IPS DF 6.9 (cell line): ENCODE data around the gene CHST8.

Source experiments
- DNase-seq: peaks from one replicate; pipeline ENCODE4 v3.0.0-alpha.2; 2013; ENCODE audit warnings: low read depth, low spot score
- H3K27ac ChIP-seq: one replicate; pipeline ENCODE4 v1.5.1; 2013; ENCODE audit warnings: low read length, control low read depth
- H3K27me3 ChIP-seq: 2 replicates; pipeline ENCODE4 v1.6.1; 2013; ENCODE audit warnings: mild to moderate bottlenecking, low read length; ENCODE audit not compliant: control insufficient read depth, insufficient read depth
- H3K36me3 ChIP-seq: 2 replicates; pipeline ENCODE4 v1.6.1; 2013; ENCODE audit warnings: low read length; ENCODE audit not compliant: control insufficient read depth, insufficient read depth
- H3K4me1 ChIP-seq: 2 replicates; pipeline ENCODE4 v1.6.1; 2013; ENCODE audit warnings: low read length; ENCODE audit not compliant: control insufficient read depth, insufficient read depth
- H3K4me3 ChIP-seq: 2 replicates; pipeline ENCODE4 v1.5.1; 2013; ENCODE audit warnings: mild to moderate bottlenecking, low read length
- H3K9me3 ChIP-seq: 2 replicates; pipeline ENCODE4 v1.6.1; 2013; ENCODE audit warnings: low read length, inconsistent platforms; ENCODE audit not compliant: control insufficient read depth, insufficient read depth
- WGBS: extraction: QIAGEN DNeasy Blood & Tissue Kit; methylation state at CpG from one replicate; pipeline ENCODE4 v1.1.7; 2013; ENCODE audit warnings: mixed read lengths, missing lambda C conversion rate; ENCODE audit not compliant: insufficient read length, insufficient coverage; 5-methylcytosine and 5-hydroxymethylcytosine counted together

CHST8 gene

DNA sequence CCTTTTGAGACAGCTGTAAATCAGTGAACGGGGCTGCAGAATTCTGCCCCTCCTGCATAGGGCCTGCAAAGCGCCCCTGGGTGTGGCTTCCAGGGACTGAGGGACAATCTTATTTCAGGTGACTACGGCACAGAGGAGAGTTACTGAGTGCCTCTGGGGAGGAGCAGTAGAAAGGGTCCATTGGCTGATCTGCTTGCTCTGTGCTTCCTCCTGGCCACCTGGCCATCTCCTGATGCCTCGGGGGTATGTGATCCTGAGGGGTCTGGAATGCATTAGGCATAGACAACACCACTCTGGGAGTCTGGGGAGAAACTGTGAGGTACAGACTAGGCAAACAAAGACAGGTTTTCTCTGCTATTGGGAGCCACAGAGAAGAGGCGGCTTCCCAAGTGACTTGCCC lies 177.7 kb downstream of the CHST8 start:
- Histone ChIP-seq H3K27me3 (no peaks in the 10 kb centered on the region), H3K9me3 (no peaks in the 10 kb centered on the region), H3K27ac (no peak overlapping the region), H3K4me3 (no peak overlapping the region), H3K36me3 (peaks cover 19% of the 10 kb centered on the region; the same call in 1 of the 2 replicates), H3K4me1 (peaks cover 5% of the 10 kb centered on the region; the same call in 1 of the 2 replicates)
- no CpG with 5 or more reads among the region's 5 CpGs for WGBS
- DNase-seq: no peak

GRCh38 chr19:33800012-33800680 lies 178.4 kb downstream of the CHST8 start:
- WGBS: no CpG with 5 or more reads among the region's 16 CpGs
- no peak overlapping the region for H3K27ac ChIP-seq

DNA sequence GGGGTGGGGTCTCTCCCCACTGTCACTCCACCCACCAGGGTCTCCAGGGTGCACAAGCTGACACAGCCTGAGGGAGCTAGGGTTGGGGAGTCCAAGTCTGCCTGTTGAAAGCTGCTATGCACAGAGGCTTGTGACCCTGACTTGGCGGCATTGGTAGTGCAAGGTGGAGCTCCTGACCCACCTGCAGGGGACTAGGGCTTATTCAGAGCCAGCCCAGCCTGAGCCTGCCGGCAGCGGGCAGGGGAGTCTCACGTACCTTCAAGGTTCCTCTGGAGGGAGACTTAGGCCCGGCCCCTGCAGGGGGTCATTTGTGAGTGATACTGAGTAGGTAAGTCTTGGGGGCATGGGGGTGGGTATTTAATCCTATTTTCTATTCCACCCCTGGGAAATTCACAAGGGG lies 179.7 kb downstream of the CHST8 start:
- Histone ChIP-seq H3K27ac (no peak overlapping the region), H3K27me3 (no peaks in the 10 kb centered on the region), H3K36me3 (peaks cover 21% of the 10 kb centered on the region; the same call in 1 of the 2 replicates)

More at GRCh38 chr19:33800012-33800680, 178.4 kb downstream of the CHST8 start:
- H3K4me1 ChIP-seq: peaks cover 5% of the 10 kb centered on the region; the same call in 1 of the 2 replicates
- H3K9me3 ChIP-seq: no peaks in the 10 kb centered on the region
- no peak for DNase-seq
- peaks cover 19% of the 10 kb centered on the region; the same call in 1 of the 2 replicates for H3K36me3 ChIP-seq
- H3K27me3 ChIP-seq: no peaks in the 10 kb centered on the region
- H3K4me3 ChIP-seq: no peak overlapping the region

DNA sequence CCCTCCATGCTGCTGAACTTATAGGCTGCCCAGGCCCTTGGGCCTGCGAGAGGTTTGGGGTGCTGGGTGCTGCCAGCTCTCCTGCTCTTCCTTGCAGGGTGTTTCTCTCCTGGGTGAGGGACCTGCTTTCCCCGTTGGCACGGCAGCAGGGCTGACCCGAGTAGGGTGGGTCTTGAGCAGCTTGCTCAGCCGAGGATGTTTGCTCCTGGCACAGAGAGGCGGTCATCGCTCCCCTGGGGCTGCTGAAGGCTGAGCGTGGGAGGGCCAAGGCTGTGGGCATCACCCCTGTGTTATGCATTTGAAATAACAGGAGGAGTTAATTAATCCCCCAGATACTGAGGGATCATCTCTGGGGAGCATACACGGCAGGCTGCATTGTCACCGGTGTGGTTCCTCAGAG lies 180.2 kb downstream of the CHST8 start:
- H3K27ac ChIP-seq: no peak overlapping the region
- no peak overlapping the region for H3K4me3 ChIP-seq
- H3K4me1 ChIP-seq: peaks cover 5% of the 10 kb centered on the region; the same call in 1 of the 2 replicates
- no CpG with 5 or more reads among the region's 10 CpGs for WGBS
- H3K36me3 ChIP-seq: peaks cover 25% of the 10 kb centered on the region; the same call in 1 of the 2 replicates
- H3K9me3 ChIP-seq: no peaks in the 10 kb centered on the region
- no peaks in the 10 kb centered on the region for H3K27me3 ChIP-seq
- no peak for DNase-seq

More for the DNA sequence above, 179.7 kb downstream of the CHST8 start:
- Histone ChIP-seq H3K4me1 (peaks cover 5% of the 10 kb centered on the region; the same call in 1 of the 2 replicates), H3K4me3 (no peak overlapping the region), H3K9me3 (no peaks in the 10 kb centered on the region)
- WGBS: no CpG with 5 or more reads among the region's 5 CpGs
- no peak for DNase-seq

DNA sequence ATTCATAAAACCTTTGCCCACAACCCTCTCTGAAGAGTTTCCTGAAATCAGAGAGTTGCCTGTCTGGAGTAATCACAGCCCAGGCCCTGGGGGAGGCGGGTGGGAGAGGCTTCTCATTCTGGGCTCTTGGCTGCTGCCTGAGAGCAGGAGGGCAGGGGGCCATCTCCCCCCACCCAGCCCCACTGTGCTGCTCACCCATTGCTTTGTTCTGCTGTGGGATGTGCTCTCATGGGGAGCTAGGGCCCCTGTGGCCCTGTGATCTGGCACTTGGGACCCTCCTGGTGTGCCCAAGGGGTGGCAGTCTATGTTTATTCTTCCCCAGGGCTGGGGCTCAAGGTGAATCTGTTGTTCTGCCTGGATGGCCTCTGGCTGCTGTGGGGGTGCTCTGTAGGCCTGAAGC lies 181.0 kb downstream of the CHST8 start:
- H3K27ac ChIP-seq: no peak overlapping the region
- H3K4me3 ChIP-seq: no peak overlapping the region
- H3K36me3 ChIP-seq: peaks cover 25% of the 10 kb centered on the region; the same call in 1 of the 2 replicates
- no peak for DNase-seq
- no peaks in the 10 kb centered on the region for H3K9me3 ChIP-seq
- H3K4me1 ChIP-seq: peaks cover 5% of the 10 kb centered on the region; the same call in 1 of the 2 replicates
- no CpG with 5 or more reads among the region's 1 CpG for WGBS
- H3K27me3 ChIP-seq: no peaks in the 10 kb centered on the region

DNA sequence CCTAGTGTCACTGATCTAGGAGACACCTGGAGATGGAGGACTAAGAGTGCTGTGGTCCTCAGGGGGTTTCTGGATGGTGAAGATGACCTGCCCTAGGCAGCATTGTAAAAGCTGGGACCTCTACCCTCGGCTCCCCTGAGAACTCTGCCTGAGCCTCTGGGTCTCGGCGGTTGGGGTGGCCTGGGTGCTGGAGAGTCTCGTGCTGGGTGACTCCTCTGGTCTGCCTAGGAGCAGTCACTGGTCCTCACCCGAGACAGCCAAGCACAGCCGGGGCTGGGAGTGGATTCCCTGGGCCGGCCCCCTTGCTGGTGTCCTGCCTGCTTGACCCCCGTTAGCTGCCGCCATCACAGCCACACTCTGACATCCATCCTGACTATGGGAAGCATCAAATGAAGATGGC lies 181.6 kb downstream of the CHST8 start:
- Histone ChIP-seq H3K9me3 (no peaks in the 10 kb centered on the region), H3K4me3 (no peak overlapping the region), H3K27ac (no peak overlapping the region), H3K27me3 (no peaks in the 10 kb centered on the region), H3K4me1 (peaks cover 5% of the 10 kb centered on the region; the same call in 1 of the 2 replicates), H3K36me3 (peaks cover 27% of the 10 kb centered on the region; the same call in 1 of the 2 replicates)
- no CpG with 5 or more reads among the region's 9 CpGs for whole genome bisulfite sequencing
- no peak for DNase-seq

- WGBS: no CpG with 5 or more reads among the region's 10 CpGs
- Histone ChIP-seq H3K27me3 (no peaks in the 10 kb centered on the region), H3K27ac (no peak overlapping the region), H3K4me3 (no peak overlapping the region), H3K4me1 (peaks cover 5% of the 10 kb centered on the region; the same call in 1 of the 2 replicates), H3K9me3 (no peaks in the 10 kb centered on the region), H3K36me3 (peaks cover 27% of the 10 kb centered on the region; the same call in 1 of the 2 replicates)
- no peak for DNase-seq
Observed at GRCh38 chr19:33804021-33804799, 182.5 kb downstream of the CHST8 start.

- no peaks in the 10 kb centered on the region for H3K27me3 ChIP-seq
- no peak overlapping the region for H3K4me3 ChIP-seq
- no peak for DNase-seq
- H3K27ac ChIP-seq: no peak overlapping the region
- WGBS: no CpG with 5 or more reads among the region's 3 CpGs
- H3K9me3 ChIP-seq: no peaks in the 10 kb centered on the region
- peaks cover 27% of the 10 kb centered on the region; the same call in 1 of the 2 replicates for H3K36me3 ChIP-seq
- peaks cover under 1% of the 10 kb centered on the region; the same call in 1 of the 2 replicates for H3K4me1 ChIP-seq
Observed at GRCh38 chr19:33805313-33805712, 183.6 kb downstream of the CHST8 start.

DNA sequence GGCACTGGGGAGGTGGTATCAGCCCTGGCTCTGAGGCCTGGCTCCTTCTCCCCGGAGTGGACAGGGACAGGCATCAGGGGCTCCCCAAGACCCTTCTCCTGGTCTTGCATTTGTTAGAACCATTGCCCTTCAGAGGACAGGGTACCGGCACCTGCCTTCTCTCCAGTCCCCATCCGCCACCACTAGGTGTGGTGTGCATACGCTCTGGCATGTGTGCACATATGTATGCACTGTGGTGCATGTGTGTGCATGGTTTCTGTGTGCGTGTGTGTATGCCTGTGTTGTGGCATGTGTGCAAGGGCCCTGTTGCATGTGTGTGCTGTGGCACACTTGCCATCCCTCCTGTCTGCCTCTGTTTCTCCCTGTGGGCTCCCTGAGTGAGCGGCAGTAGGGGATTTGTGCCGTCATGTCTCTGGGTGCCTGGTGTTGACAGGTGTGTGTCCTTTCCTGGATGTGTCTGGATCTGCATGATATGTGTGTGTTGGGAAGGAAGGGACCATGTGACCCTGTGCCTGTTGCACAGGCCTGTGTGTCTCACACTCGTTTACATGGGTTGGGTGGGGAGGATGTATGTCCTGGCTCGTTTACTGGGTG lies 184.2 kb downstream of the CHST8 start:
- WGBS: no CpG with 5 or more reads among the region's 9 CpGs
- H3K36me3 ChIP-seq: peaks cover 26% of the 10 kb centered on the region

DNA sequence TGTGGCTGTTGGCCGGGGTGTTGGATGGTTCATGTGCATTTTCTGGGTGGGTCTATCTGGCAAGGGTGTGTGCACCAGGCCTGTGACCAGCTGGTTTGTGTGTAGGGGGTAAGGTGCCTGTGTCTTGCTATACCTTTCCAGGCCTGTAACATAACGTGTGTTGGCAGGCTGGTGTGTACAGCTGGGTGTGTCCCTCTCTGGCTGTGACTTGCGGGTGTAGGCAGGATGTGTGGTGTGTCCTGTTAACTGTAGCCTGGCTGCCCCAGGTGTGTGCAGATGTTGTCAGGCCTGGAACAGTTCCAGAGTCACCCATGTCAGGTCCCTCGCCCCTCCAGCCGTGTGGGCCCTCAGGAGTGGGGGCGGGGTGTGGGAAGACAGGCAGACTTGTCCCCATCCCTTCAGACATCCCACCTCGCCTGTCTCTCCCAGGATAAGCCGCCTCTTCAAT lies 184.7 kb downstream of the CHST8 start:
- no peak for DNase-seq
- Histone ChIP-seq H3K36me3 (peaks cover 25% of the 10 kb centered on the region), H3K9me3 (no peaks in the 10 kb centered on the region), H3K4me1 (no peaks in the 10 kb centered on the region), H3K4me3 (no peak overlapping the region), H3K27me3 (no peaks in the 10 kb centered on the region), H3K27ac (no peak overlapping the region)
- WGBS: no CpG with 5 or more reads among the region's 8 CpGs

More for the DNA sequence above, 184.2 kb downstream of the CHST8 start:
- Histone ChIP-seq H3K4me1 (no peaks in the 10 kb centered on the region), H3K27ac (no peak overlapping the region), H3K9me3 (no peaks in the 10 kb centered on the region), H3K4me3 (no peak overlapping the region), H3K27me3 (no peaks in the 10 kb centered on the region)
- DNase-seq: no peak
